ELR (cell line): Measurements from ENCODE around the gene FAM131C.
"Not testable (repeated sequence)": the region's sequence is repeated elsewhere in the genome, so short reads cannot be mapped to it uniquely, and the experiment has no call there.

ENCODE experiments used
- DNase-seq: peaks from one replicate; pipeline ENCODE4 v3.0.0-alpha.2; 2015; ENCODE audit warnings: low read depth

The FAM131C gene, protein sequence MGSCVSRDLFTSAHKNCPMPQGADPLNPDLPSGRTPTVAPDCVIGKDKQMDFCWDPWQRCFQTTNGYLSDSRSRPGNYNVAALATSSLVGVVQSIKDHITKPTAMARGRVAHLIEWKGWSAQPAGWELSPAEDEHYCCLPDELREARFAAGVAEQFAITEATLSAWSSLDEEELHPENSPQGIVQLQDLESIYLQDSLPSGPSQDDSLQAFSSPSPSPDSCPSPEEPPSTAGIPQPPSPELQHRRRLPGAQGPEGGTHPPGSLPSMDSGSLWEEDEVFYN

DNA sequence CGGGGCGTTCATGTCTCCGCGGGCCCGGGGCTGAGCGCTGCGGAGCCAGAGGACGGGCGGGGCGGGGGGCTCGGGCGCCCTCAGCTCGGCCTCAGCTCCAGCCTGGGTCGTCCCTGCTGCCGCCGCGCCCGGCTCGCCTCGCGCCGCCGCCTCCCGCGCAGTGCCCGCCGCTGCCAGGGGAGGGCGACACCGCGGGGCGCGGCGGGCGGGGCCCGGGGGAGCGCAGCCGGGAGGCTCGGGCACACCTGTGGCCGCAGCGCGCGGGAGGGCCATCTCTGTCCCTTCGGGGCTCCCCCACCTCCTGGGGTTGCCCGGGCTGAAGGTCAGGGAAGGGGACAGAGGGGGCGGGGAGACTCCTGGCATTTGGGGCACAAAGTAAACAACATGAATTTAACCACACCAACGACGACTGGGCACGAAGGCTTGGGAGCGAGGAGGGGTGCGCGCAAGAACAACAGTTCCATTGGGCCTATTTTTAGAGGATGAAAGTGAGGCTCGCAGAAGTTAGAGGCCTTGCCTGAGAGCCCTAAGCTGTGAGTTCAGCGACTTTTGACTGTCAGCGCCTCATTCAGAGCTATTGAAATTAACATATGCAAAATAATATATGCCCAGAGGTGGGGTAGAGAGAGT lies at the start of gene FAM131C:
Gene FAM131C, minus strand, starts transcription at position 162 of the 630 bp plus-strand sequence. CDS start 209 bp downstream, outside the sequence.
- peak; percentile 42 for DNase-seq

DNA sequence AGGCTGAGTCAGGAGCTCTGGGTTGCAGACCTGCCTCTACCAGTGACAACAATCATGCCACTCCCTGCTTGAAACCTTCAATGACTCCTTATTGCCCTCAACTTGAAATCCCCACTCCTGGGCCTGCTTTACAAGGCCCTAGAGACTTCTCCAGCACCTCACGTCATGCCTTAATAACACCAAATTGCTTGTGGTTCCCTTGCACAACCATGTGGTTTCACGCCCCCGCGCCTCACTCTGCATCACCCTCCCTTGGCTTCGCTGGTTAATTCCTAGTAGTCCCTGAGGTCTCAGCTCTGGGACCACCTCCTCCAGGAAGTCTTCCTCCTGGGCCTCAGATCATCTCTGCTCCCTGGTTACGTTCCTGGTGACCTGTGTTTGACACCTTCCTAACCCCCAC lies 49.5 kb upstream of the FAM131C start:
- peak; percentile 67 for DNase-seq

DNA sequence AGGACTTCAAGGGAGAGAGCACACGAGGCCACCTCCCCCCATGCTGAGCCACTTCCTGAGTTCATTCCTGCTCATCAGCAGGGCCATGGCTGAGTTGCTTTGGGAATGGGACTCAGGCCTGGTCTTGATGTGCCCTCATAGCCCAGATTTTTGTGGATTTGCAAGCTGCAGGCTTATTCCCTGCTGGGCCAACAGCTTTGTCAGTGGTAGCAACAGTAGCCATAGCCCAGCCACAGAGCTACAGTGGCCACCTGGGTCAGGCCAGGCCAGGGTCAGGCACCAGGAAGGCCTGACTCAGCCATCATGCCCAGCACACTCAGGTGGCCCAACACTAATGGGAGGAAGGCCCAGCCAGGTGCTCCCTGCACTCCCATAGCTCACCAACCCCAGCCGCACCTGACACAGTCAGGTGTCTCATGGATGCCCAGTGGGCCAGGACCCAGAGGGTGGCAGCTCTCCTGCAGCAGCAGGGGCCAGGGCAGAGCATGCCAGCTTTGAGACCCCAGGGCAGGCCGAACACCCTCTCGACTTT lies 49.0 kb upstream of the FAM131C start:
- no peak for DNase-seq

DNA sequence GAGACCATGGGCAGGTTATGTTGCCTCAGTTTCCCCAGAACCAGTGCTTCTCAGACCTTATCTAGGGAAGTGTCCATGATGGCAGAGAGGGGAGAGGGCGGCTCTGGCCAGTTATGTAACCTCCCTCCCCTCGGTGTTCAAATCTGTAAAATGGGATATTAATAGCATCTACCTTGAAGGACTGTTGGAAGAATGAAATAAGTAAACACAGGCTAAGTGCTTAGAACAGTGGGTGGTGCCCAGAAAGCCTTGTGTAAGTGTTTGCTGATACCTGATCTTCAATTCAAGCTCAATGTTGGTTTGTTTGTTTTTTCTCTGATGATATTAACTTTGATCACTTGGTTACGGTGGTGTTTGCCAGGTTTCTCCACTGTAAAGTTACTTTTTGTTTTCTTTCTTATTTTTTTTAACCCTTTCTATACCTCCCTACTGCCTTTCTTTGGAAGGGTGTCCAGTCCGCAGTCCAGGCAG lies 47.5 kb upstream of the FAM131C start:
- DNase-seq = no peak

DNA sequence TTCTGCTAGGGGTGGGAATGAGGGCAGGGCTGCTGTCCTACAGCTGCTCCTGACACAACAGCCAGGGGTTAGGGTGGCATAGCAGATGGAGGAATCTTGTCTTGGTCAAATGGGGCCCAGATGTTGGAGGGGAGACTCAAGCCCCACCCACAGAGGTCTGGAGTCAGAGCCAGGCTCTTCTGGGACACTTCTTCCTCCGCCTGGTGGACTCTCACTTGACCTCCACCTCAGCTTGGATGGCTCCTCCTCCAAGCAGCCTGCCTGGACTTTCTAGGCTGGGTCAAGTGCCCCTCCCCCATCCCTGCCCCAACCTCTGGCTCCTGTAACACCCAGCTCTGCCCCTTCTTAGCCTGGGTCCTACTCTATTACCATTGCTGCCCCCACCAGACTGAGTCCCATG lies 47.0 kb upstream of the FAM131C start:
- no peak for DNase-seq

DNA sequence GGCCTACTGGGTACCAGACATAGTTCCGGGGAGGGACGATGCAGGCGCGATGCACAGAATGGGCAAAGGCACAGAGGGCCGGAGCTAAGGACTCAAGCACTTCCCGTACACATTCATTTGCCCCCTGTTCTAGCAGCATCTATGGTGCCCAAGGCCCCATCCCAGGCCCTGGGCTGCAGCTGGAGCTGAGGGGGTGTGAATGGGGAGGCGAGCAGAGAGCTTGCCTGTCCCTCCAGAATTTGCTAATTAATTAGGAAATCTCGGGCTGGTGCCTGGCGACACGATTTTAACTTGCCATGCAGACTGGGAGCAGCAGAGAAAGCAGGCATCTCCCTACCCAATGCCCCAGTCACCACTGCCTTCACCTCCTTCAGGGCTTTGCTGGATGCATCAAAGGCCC lies 46.5 kb upstream of the FAM131C start:
- no peak for DNase-seq

DNA sequence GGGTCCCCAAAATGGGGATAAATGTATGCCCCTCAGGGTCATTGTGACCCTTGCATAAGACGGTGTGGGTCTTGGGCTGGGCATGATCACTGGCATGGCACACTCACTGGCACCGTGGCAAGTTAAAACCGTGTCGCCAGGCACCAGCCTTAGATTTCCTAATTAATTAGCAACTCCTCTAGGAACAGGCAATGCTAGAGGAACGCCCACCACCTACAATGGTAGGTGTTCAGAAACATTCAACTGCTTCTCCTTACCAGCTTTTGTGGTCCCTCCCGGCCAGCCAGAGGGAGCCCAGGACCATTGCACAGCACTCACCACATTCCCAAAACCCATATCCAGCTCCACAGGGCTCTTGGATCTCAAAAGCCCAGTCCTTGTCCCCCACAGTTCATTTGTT lies 46.1 kb upstream of the FAM131C start:
- DNase-seq = no peak

DNA sequence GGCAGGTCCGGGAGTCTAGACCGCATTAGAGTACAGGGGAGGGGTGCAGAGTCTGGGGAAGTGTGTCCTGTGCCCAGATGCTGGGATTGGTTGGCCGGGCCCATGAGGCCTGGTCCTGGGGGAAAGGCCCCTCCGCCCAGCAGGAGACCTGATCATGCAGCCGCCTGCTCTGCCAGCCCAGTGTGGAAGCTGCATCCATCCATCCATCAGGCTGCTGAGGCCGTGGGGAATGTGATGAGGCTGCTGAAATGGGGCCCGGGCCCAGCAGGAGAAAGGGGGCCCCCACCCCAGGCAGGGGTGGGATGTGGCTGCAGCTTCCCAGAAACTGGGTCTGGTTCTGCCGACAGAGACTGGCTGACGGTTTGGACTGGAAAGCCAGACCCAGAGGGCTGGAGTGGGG lies 45.3 kb upstream of the FAM131C start:
- DNase-seq = no peak

DNA sequence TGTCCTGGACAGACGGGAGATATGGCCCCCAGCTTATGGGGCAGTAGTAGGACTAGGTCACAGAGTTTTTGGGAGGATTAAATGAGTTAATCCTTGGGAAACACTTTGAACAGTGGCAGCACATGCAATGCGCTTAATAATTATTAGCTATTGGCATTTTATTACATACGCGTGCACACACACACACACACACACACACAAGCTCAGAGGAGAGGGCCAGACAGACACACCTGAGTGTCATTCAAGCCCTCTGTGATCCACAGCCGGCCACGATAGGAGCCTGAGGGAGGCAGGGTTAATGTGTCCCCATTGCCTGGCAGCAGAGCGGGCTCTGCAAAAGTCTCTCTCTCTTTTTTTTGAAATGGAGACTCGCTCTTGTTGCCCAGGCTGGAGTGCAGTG lies 44.5 kb upstream of the FAM131C start:
- no peak for DNase-seq

DNA sequence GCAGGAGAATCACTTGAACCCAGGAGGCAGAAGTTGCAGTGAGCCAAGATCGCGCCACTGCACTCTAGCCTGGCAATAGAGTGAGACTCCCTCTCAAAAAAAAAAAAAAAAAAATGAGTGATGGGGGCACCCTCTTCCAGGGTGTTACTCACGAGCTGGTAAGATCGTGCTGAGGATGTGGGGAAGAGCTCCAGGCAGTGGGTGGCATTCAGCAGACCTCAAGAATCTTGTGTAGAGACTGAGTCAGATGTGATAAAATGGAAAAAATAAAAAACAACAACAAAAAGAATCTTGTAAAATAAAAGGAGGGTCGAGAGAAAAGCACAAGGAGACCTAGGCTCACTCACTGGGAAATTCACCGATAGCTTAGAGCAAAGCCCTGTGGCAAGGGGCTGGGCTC lies 43.9 kb upstream of the FAM131C start:
- DNase-seq = peak; percentile 67

DNA sequence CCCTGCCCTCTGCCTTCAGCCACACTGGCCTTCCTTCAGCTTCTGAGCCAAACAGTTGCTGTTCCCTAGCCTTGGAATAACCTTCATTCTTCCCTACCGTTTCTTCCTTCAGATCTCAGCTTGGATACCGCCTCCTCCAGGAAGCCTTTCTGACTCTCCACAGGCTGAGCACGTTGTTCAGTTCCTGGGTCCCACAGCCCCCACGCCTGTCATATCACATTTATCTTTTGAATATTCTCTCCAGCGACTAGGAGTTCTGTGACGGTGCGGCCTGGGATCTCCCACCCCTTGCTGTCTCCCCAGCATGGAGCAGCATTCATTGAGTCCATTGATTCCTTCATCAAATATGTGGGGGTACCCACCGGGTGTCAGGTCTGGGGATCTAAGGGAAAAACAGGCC lies 43.2 kb upstream of the FAM131C start:
- DNase-seq = no peak

DNA sequence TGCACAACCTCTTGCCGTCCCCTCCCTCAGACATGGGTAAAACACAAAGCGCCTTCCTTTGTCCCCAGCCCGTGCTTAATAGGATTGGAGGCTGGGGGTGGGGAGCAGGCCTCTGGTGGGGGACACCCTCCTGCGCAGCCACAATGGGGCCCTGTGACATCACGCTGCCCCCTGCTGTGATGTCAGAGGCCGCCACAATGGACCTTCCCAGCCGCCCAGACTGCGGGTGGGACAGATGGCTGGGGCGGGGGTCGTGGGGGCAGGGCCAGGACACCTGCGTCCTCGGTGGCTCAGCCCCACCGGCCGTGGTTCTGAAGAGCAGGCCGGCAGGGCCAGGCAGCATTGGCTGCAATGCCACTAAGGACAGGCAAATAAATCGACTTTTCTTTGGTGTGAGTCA lies 42.6 kb upstream of the FAM131C start:
- no peak for DNase-seq

DNA sequence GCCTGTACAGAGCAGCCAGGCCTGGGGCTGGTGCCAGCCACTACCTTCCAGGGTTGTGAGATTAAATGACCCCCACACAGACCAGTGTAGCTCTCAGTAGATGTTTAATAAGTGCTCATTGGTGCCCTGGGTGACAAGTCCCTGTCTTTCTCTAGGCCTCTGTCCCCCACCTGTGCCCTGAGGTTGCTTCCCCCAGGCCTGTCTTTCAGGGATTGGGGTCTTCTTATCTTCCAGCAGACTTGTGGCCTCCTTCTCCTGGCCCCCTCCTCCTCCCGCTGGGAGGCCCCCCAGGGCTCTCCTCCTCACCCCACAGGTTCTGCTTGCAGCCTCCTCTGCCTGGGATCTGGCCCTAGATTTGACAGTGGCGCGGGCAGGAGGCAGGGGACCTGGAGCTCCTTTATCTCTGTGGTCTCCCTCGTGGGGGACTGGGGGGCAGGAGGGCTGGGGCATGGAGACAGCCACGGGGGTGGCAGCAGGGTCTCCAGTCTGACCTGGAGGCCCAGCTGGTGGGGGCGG lies 42.1 kb upstream of the FAM131C start:
- no peak for DNase-seq

DNA sequence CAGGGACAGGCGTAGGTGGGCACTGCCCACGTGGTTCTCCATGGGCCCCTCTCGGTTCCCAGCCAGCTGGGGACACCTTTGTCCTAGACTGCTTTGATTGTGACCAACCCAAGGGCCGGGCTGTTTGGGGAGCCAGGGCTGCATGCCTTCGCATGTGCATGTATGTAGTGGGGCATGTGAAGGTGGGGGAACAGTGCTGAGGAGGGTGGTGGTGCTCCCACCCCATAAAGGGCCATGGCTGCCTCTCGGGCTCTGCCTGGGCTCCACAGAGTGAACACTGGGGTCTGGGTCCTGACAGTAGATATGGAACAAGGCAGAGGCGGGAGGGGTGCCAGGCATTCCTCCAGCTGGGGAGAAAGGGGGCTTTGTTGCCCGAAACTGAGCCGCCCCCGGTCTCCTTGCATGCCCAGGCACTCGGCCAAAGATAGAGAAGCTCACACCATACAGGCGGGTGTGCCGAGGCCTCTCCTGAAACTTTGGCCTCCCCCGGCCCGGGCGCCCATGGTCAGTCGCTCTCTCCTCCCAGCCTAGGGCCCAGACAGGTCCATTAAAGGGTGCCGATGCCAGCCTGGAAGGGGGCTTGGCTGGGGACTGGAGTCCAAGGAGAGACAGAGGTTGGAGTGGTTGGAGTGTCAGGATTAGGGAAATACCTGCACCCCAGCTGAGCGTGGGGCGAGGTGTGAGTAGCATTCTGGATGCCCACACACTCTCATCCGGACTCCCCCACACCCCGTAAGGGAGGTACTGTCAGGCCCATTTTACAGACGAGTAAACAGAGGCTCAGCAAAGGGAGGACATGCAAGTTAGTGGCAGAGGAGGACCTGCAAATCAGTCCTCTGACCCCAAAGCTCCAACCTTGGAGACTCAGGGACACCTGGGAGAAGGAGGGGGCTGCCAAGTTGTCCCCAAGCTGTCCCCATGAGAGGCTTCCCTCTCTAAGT lies 41.3 kb upstream of the FAM131C start:
- DNase-seq = no peak

DNA sequence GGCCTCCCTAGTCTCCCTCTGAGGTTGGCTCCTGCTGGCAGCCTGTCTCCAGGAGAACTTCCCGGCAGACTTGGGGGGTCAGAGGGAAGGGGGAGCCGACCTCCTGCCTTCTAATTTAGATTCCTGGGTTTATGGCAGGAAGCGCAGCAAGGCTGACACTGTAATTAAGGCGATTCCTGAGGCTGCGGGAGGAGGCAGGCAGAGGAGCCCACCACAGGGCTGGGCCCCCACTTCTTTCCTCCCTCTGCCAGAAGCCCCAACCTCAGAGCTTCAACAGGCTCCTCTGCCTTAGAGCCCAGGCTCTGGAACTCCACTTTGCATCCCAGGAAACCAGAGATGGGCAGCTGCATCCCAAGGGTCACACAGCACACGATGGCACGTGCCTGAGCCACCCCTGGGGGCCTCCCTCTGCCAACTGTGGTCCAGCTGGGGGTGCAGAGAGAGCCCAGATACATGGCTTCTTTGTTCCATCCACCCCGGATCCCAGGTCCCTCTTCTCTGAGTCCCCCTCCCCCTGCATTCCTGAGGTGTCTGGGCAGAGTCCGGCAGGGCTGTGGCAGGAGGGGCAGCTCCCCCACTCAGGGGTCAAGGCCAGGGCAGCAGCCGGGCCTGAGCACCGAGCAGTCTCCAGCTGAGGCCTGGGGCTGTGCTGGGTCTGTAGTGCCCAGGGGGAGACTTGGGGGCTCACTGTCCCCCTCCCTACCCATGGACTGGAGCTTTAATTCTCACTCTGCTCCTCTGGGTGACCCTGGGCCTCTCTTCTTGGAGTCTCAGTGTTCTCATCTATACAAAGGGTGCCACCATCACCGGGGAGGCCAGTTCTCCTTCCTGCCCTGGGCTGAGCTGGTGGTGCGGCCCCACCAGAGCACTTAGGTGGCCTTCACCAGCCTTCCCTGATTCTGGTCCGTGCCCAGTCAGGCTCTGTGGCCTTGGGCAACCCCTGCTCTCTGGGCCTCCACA lies 39.4 kb upstream of the FAM131C start:
- DNase-seq = no peak

DNA sequence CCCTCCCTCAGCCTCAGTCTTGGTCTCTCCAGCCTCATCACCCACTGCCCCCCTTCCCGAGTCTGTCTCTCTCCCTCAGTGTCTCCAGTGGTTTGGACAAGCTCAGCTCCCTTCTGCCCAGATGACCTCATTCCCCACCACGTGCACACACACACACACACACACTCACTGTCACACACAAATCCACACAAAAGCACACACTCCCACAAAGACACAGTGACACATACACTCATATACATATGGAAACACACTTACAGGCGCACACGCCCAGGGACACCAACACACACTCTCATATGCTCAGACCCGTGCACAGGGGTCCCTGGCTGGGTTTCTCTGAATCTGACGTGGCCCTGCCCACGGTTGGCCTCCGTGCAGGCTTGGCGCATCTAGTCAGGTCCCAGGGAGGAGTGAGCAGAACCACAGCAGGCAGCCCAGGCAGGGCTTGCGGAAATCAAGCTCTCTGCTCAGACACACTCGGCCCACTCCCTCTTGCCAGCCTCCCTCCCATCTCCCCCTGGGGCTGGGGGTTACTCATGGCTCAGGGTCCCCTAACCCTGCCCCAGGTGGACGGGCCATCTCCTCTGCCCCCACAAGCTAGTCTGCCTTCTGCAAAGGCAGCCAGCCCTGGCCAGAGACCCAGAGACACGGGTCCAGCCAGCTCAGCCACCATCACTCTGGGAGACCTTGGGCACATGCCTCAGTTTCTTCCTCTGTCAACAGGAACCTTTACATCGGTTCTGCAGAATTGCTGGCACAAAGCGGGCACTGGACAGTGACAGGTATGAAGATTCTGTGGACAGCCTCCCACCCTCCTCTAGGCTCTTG lies 38.5 kb upstream of the FAM131C start:
- DNase-seq = peak; percentile 39

DNA sequence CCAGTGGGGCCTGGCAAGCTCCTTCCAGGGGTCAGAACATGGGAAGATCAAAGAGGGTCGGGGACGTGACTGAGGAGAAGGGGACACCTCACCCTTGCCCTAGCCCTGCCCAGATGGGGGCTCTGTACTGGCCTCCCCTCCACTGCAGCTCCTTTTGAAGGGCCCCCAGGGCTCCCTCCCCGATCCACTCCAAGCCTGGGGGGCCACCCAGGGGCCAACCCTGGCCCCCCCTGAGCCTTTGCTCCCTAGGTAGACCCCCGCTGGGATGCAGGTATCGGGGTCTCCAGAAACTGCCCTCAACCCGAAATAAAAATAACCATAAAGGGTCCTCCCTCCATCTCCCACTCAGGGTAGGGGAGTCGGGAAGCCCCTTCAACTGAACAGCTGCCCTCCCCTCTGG lies 37.4 kb upstream of the FAM131C start:
- no peak for DNase-seq

DNA sequence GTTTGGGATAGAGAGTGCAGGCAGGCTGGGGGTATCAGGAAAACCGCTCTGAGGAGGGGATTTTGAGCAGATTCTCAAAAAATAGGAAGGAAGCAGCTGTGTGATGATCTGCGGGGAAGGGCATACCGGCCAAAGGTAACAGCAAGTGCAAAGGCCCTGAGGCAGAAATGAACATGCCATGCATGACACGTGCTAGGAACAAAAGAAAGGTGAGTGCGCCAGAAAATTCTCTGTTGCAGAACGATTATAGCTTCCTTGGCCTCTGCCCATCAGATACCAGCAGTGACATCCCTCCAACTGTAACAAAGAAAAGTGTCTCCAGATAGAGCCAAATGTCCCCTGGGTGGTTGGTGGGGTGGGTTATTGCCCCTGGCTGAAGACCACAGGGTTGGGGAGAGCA lies 37.0 kb upstream of the FAM131C start:
- no peak for DNase-seq

DNA sequence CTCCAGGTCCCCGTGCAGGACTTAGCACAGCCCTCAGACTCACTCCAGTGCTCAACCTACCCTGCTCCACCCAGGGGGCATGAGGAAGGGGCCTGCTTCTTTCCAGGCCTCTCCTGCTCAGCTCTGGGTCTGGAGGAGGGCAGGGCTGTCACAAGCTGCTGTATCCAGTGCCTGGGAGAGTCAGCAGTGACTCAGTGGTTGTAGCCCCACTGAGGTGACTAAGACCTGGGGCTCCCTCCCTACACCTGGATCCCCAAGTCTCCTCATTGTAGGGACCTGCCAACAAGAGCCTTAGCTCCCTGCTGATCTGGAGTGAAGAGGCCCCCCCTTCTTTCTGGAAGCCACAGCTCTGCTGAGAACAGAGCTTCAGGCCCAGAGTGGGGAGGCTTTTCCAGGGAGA lies 36.1 kb upstream of the FAM131C start:
- DNase-seq = peak; percentile 53

DNA sequence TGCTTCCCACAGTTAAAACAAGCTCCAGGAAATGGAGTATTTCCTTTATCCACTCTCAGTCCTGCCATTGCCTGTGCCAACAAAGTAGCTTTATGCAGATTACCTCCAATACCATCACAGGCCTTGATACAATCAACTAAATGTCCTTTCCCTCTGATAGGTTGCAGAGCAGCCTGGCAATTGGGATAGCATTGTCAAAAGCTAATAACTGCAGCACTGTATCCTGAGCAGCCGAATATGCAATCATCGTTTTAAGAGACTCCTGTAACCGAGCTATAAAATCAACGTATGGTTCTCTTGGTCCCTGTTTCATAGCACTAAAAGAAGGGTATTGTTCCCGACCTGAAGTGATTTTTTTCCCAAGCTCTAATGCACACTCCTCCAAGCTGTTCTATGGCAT lies 33.6 kb upstream of the FAM131C start:
- DNase-seq = not testable (repeated sequence)
